ENCODE data around the gene PIP5K1C. TPM values are rescaled to one million over a fixed set of nuclear protein-coding genes. Genes with fewer than 3 reads are reported as not detected.

The PIP5K1C gene
- total and polyA plus RNA-seq, 10 of the 15 experiments (the other 5 are each of a cell fraction or from before 2014, with no cell fraction given) = 0.39 to 19.6 (median 5.3) TPM

DNA sequence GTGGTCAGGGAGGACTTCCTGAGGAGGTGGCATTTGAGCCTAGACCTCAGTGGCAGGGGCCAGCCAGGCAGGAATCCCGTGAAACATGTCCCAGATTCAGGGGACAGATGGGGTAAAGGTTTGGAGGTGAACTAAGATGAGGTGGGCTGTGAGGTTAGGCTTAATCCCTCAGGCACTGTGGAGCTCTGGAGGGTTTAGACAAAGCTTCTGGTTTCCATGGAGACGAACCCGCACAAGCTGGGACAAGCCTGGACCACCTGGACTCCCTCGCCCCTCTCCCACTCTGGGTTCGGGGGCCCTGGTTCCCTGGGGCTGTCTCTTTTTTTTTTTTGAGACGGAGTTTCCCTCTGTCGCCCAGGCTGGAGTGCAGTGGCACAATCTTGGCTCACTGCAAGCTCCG, 23.6 kb upstream of the PIP5K1C start:
- DNase-seq (ENCODE audit: low read depth, low spot score) (no peak), ATAC-seq (no peak), FAIRE-seq (no peak)
- H4K20me1 ChIP-seq (ENCODE audit: control insufficient read depth, insufficient read depth) = no peaks in the 10 kb centered on the region
- WGBS (ENCODE audit: insufficient coverage, insufficient replicate concordance, low lambda C conversion rate, missing lambda C conversion rate) = 64% methylated on average over 8 of the region's 8 CpGs
- peaks cover 1 to 3% of the 10 kb centered on the region in 2 experiments; a peak in 1 of 4 replicates for H3K27me3 ChIP-seq (replicated peaks in 1 of 2; ENCODE audit: control insufficient read depth in 2 of 2, insufficient read depth in 2 of 2, low read length in 1 of 2)
- no TSS peak for BruUV-seq (replicated peaks)
- no peaks in the 10 kb centered on the region for H3K9me3 ChIP-seq (replicated peaks; ENCODE audit: control insufficient read depth, insufficient read depth, low read length)
- CTCF ChIA-PET = no interaction called here
- H3K4me1 ChIP-seq (ENCODE audit: control insufficient read depth, insufficient read depth, low read length) = no peaks in the 10 kb centered on the region
- no peaks in the 10 kb centered on the region for H3K36me3 ChIP-seq (ENCODE audit: control insufficient read depth in 2 of 2, insufficient read depth in 2 of 2, low read length in 1 of 2)
- H3K4me2 ChIP-seq (ENCODE audit: control insufficient read depth, insufficient read depth) = no peak overlapping the region
- RAD21 ChIA-PET (ENCODE audit: unreplicated experiment) = no interaction called here
- SMC1A ChIA-PET (ENCODE audit: uncharacterized antibody, unreplicated experiment) = no interaction called here
- intact Hi-C loops (cut with micrococcal nuclease; ENCODE audit: unreplicated experiment) (no loop called here), in situ Hi-C loops (cut with MboI) (no loop called here)
- H2AFZ ChIP-seq (ENCODE audit: control insufficient read depth, low read depth, low read length) = no peak overlapping the region
- POLR2A ChIA-PET = no interaction called here
- no peak overlapping the region for H3K4me3 ChIP-seq
- no peak overlapping the region for H3K9ac ChIP-seq (ENCODE audit: control insufficient read depth, insufficient read depth, low read length)
- no peaks in the 10 kb centered on the region for H3K79me2 ChIP-seq (ENCODE audit: control insufficient read depth, insufficient read depth, low read length)
- H3K27ac ChIP-seq (ENCODE audit: control insufficient read depth, insufficient read depth) = no peak overlapping the region
- TF ChIP-seq ZSCAN29 (IDR thresholded peaks at IDR 0.05) (no peak), TBL1XR1 (IDR thresholded peaks at IDR 0.05; ENCODE audit: low read depth, low read length) (no peak)
- TF ChIP-seq, protein P1, sequence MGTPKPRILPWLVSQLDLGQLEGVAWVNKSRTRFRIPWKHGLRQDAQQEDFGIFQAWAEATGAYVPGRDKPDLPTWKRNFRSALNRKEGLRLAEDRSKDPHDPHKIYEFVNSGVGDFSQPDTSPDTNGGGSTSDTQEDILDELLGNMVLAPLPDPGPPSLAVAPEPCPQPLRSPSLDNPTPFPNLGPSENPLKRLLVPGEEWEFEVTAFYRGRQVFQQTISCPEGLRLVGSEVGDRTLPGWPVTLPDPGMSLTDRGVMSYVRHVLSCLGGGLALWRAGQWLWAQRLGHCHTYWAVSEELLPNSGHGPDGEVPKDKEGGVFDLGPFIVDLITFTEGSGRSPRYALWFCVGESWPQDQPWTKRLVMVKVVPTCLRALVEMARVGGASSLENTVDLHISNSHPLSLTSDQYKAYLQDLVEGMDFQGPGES (IDR thresholded peaks at IDR 0.05) = no peak

DNA sequence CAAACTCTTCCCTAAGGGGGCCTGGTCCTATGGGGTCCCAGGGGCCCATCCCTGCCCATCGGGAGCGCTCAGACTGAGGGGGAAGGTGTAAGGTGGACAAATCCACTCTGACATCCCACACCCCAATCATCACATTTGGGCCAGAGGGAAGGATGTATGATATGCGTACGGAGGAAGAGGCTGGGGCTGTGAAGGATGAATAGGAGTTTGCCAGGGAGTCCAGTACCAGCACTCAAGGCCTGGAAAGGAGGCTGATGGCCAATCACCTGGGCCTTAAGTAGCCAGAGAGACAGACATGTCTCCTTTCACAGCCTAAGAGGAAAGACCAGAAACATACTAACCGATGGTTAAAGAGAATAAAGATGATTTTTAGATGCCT, 22.8 kb upstream of the PIP5K1C start:
- no peak overlapping the region for H3K27ac ChIP-seq (ENCODE audit: control insufficient read depth, insufficient read depth)
- in situ Hi-C loops (cut with MboI) = no loop called here
- H3K4me2 ChIP-seq (ENCODE audit: control insufficient read depth, insufficient read depth) = no peak overlapping the region
- CTCF ChIA-PET = no interaction called here
- no peak overlapping the region for H2AFZ ChIP-seq (ENCODE audit: control insufficient read depth, low read depth, low read length)
- no peak for FAIRE-seq
- no peak overlapping the region for H3K9ac ChIP-seq (ENCODE audit: control insufficient read depth, insufficient read depth, low read length)
- H3K4me1 ChIP-seq (ENCODE audit: control insufficient read depth, insufficient read depth, low read length) = no peaks in the 10 kb centered on the region
- peaks cover 1 to 3% of the 10 kb centered on the region in 2 experiments; a peak in 1 of 4 replicates for H3K27me3 ChIP-seq (replicated peaks in 1 of 2; ENCODE audit: control insufficient read depth in 2 of 2, insufficient read depth in 2 of 2, low read length in 1 of 2)
- intact Hi-C loops (cut with micrococcal nuclease; ENCODE audit: unreplicated experiment) = no loop called here
- no peaks in the 10 kb centered on the region for H4K20me1 ChIP-seq (ENCODE audit: control insufficient read depth, insufficient read depth)
- no peak for ATAC-seq
- no peaks in the 10 kb centered on the region for H3K36me3 ChIP-seq (ENCODE audit: control insufficient read depth in 2 of 2, insufficient read depth in 2 of 2, low read length in 1 of 2)
- POLR2A ChIA-PET = no interaction called here
- no peaks in the 10 kb centered on the region for H3K79me2 ChIP-seq (ENCODE audit: control insufficient read depth, insufficient read depth, low read length)
- no peak for TF ChIP-seq PAX8 (IDR thresholded peaks at IDR 0.05)
- TF ChIP-seq POU2F2 (IDR thresholded peaks at IDR 0.05; ENCODE audit: borderline replicate concordance, low read depth, low read length) = no peak
- no peak for TF ChIP-seq FOS (IDR thresholded peaks at IDR 0.05; ENCODE audit: borderline replicate concordance, extremely low read depth, insufficient read length)
- no peak for TF ChIP-seq HDAC6 (IDR thresholded peaks at IDR 0.05; ENCODE audit: unreplicated experiment)
- TF ChIP-seq CBX3 (IDR thresholded peaks at IDR 0.05; ENCODE audit: borderline replicate concordance, low read depth) = no peak
- TF ChIP-seq SIN3A (IDR thresholded peaks at IDR 0.05; ENCODE audit: low read depth, low read length) = no peak
- TF ChIP-seq NFIC (IDR thresholded peaks at IDR 0.05; ENCODE audit: low read depth, low read length) = no peak
- TF ChIP-seq FOXM1 (IDR thresholded peaks at IDR 0.05; ENCODE audit: low read depth, low read length) = no peak
- no peak overlapping the region for H3K4me3 ChIP-seq
- no peak for DNase-seq (ENCODE audit: low read depth, low spot score)
- no peaks in the 10 kb centered on the region for H3K9me3 ChIP-seq (replicated peaks; ENCODE audit: control insufficient read depth, insufficient read depth, low read length)
- no TSS peak for BruUV-seq (replicated peaks)
- WGBS (ENCODE audit: insufficient coverage, insufficient replicate concordance, low lambda C conversion rate, missing lambda C conversion rate) = 87% methylated on average over 5 of the region's 5 CpGs
- SMC1A ChIA-PET (ENCODE audit: uncharacterized antibody, unreplicated experiment) = no interaction called here
- RAD21 ChIA-PET (ENCODE audit: unreplicated experiment) = interaction anchor here (0.7 kb wide), 1 partner anchor 306 kb away, joined by 3 read pairs; no protein-coding TSS in a partner anchor
